GM19463 (cell line): ENCODE data around the gene PRKN.

ENCODE experiments used
- ATAC-seq: cut with Tn5 transposase; IDR thresholded peaks from one replicate; pipeline ENCODE4 v1.9.1; 2021; ENCODE audit warnings: mild to moderate bottlenecking, moderate library complexity; ENCODE audit not compliant: unreplicated experiment

The PRKN gene

DNA sequence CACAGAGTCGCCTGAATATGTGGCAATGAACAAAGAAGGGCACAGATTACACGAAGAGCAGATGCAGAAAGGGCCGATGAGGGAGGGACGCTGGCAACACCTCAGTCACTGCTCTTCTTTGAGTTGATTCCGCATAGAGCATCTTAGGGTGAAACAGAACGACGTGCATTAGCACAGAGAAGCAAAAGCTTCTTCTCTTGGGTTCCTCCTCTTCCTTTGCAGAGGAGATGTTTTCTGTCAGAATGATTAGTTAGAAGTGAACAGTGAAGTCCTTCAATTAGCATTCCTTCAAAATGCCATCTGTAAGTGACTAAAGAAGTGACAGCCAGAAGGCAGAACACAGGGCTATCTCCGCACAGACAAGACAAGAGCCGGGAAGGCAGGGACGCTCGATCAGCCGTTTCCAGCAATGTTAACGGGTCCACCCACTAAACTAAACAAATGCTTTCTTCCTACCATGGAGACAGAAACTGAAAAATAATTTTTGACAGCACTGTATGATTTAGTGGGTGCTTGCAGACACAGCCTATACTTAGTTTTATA, 1233.9 kb downstream of the PRKN start:
- ATAC-seq: no peak

DNA sequence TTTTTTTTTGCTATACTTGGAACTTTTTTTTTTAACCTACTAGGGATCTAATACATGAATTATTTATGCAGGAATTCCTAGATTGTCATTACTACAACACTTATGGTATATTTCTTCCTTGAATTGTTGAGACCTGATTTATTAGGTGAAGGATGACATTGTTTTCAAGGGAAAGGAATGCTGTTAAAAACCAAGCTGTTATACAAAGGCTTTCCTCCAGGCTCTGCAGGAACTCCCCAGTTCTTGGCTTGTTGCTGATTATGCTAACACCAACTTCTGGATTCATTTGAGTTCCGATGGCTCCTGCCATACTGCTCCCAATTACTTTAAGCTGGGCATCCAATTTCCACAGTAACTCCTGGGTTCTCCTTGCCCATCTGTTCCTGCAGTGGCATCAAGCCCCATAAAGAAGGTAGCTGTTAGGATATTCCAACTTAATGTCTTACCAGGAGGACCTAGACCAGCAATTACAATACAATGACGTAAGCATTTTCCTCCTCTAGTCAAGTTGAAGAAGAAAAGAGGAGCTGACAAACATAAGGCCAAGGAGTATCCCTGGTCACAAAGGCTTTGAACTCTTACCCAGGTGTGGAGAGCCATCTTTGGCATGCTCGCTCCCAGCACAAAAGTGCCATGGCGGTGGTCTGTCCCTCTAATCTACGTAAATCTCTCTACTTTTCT, 1237.8 kb downstream of the PRKN start:
- ATAC-seq: no peak

DNA sequence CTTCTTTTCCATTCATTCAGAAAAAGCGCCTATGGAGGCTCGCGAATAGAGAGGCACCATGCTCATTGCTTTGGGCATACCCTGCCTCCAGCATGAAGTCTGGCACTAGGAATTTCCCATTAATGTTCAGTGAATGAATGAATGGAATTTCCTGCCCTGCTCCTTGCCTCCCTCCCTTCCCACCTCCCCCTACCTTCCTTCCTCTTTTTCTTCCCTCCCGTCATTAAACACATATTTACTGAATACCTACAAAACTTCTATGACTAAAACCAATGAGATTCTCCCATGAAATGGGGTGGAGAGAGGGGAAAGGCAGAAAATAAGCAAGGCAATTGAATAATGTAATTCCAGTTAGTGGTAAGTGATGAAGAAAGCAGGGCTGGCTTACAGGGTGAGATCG, 1239.9 kb downstream of the PRKN start:
- ATAC-seq: no peak

DNA sequence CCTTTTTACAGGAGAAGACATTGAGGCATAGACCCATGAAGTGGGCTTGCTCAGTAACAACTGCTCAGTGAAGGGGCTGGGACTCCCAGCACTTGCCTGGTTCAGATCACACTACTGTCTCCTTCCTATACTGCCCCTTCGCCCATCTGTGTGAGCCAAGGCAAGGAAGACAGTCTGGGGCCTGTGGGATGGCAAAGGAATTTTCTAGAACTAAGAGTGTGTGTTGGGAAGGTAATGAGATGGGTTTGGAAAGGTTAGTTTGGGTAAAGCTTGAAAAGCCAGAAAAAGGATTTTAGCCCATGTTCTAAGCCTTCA, 1240.4 kb downstream of the PRKN start:
- no peak for ATAC-seq

DNA sequence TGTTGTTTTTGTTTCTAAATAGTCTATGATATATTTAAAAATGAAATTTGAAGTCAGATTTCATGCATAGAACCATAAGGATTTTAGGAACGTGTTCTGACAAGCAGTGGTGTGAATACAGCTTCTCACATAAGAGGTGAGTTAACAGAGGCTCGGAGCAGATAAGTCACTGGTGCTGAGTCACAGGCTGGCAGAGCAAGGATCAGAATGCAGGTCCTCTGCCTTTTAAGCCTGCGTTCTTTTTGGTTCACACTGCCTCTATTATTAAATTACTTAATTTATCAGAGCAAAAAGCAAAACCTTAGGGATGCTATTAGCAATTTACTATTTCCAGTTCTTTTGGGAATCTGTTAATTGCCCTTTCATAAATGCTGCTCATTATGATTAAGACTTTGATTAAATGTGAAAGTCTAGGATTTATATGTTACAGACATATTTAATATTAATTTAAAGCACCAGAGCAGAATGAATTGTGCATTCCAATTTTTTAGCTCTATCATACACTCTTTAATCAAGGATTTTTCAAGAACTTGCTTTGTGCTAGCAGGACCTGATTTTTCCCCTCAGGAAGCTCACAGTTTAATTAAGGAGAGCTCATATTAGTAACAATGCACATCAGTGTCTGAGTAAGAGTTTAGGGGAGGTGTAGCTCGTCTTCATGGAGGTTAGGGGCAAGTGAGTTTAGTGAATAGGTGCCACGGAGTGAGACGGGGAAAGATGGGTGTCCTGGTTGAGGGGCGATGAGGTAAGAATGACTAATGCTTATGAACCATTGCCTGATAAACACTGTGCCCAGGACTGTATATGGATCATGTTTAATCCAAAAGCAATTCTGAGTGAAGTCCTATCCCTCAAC, 1241.0 kb downstream of the PRKN start:
- ATAC-seq: no peak

DNA sequence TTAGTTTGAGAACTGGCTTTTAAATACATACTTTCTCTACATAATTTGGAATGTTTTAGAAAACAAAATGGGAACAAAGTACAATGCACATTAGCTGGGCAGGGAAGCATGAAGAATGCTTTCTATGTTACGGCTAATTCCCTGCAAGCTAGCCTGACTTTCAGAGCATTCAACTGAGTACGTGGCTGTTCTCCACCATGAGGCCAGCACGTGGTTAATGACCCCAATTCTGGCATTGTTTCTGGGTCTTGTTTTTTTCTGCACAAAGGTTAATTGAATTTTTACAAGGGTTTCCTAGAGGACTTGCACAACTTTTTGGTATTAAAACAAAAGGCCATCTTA, 1245.1 kb downstream of the PRKN start:
- ATAC-seq: no peak

DNA sequence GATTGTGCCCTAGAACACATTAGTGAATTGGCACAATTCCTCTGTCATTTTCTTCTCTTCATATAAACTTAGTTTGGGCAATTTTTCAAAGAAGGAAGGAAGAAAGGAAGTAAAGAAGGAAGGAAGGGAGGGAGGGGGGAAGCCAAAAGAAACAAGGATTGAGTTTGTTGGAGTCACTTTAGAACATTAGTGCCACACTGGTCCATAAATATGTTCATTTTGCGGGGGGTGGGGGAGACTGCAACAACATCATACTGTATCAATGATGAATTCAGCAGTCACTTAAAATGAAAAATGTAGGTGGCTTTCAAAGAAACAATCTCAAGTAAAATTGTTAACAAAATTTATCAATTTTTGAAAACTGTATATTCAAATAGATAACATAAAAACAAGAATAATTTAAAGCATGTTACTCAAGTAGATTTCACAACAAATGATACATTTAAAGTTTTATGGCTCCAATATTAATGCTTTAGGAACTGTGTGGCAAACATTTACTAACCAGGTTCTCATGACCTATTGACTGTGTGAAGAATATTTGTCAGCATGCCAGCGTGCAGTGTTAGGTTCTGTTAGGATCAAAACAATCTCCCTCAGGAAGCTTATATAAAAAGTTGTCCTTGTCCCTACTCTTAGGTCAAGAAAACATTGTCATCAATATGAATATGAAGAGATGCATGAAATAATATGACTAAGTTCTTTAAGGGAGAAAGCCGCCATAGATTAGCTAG, 1245.6 kb downstream of the PRKN start:
- no peak for ATAC-seq

DNA sequence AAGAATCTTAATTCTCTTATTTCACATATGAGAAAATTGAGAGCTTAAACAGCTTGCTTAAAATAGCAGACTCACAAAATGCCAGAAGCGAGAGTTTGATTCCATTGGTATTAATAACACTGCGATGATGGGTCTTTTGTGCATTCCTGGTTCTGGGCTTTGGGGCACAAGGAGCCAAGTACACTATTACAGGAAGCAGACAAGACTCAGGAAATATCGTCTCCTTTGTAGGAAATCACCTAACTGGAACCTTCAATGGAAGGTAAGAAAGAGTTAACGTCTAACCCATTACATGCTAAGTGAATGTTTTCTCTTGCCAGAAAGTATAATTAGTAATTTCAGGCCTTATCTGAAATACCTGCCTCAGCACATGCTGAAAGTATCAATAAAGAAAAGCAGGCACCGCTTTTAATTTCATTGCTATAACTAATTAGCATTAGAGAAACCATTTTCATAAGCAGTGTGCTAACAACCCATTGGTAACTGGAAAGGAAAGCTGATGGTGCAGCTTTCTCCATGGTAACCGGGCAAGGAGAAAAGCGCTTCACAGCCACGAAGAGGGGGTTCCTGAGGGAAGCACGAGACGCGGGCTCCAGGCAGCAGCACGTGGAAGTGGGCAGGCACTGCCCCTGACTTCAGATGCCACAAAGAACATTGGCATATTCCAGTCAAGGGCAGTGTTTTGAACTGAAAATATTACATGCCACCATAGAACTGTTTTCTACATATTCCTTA, 1247.0 kb downstream of the PRKN start:
- ATAC-seq: no peak

DNA sequence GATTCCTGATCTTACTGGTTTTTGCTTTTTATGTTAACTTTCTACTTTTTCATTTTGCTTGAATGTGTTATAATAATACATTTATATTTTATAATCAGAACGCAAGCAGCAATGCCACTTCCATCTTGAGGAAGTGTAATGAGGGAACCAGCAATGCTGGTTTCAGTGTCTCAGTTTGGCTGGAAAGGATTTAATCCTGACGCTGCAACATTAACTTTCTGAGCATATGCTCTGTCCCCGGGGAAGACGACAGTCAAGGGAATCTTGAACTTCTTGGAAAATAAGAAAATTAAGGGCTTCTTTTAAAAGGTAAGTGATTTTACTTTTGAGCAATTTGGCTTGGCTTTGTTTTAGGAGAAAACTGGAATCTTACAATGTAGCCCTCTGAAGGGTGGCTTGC, 1248.2 kb downstream of the PRKN start:
- ATAC-seq: no peak

DNA sequence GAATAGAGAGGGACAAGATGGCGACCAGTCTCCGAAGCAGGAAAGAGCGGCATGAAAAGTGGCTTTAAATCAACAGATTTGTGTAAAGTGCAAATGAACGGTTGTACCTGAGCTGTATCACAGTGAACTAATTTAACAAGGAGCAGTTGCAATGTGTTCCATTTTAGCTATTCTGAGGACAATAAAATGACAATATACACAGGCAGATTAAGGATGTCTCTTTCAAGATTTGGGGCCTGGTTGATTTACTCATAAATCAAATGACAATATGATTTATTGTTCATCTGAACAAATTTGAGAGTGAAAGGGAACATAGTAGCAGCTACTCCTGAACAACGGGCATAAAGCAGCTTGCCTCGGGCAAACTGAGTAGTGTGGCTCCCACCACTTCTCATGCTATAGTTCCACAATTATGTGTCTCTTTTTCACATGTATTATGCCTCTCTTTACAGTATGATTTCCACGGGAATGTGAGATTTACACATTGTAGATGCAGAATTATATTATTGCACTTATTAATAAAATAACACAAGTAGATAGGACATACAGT, 1249.6 kb downstream of the PRKN start:
- ATAC-seq: no peak

DNA sequence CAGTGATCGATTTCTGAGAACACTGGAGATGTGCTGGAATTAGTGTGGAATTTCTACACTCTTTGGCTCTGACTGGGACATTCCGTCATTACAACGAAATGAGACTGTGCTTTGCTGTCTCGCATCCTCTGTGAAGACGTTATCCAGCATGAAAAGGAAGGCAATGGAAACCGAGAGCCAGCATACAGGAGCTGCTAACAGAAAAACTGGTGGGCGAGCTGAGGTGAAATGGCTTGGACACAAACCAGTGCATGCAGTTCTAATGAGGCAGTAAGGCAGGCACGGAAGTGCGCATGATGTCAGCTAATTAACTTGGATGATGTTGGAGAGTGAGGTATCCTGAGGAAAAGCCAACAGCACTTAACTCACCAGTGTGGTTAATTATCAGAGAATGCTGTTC, 1250.9 kb downstream of the PRKN start:
- ATAC-seq: no peak

DNA sequence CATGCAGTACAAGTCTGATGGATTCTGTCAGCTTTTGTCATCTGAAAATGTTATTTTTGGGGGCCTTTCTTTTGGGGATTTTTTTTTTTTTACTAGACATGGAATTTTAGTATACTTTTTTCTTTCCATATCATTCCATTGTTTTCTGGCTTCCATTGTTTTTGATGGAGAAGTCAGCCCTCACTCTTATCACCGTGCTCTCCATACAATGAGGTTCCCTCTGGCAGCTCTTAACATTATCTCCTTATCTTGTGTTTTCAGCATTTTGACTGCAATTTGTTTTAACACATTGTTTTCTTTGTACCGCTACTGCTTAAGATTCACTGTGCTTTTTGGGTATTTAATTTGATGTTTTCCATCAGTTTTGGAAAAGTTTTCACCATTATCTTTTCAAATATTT, 1262.2 kb downstream of the PRKN start:
- no peak for ATAC-seq

DNA sequence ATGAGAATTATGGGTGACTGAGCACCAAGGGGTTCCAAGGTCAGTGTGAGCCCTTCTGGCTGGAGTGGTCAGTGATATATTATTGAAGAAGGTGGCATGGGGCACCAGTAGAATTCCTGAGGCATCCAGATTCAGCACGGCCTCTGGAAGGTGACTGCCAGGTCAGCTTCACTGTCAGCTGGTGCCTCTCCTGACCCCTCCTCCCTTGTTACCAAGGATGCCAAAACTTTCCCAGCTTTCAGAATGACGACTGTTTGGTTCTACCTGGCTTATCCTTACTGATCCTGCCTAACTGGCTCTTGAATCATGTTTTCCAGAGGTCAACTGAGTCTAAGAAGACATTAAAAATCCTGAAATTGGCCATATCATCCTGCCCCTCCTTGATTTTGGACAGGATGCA, 1264.5 kb downstream of the PRKN start:
- ATAC-seq: no peak

DNA sequence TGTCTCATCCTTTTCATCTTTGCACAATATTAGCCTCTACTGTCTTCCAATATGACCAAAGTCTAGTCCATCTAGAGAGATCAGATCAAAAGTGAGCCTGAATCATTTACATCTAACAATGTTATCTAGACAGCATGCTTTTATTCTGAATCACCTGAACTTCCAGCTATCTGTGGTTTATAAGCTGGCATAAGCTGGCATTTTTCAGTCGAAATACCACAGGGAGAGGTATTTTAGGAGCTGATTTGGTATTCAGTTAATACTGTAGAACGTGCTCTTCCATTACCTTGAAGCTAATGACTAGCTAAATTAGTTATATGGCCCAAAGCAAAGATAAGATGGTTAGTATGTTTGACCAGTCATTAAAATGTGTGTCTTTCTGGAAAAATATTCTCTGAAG, 1265.4 kb downstream of the PRKN start:
- no peak for ATAC-seq

DNA sequence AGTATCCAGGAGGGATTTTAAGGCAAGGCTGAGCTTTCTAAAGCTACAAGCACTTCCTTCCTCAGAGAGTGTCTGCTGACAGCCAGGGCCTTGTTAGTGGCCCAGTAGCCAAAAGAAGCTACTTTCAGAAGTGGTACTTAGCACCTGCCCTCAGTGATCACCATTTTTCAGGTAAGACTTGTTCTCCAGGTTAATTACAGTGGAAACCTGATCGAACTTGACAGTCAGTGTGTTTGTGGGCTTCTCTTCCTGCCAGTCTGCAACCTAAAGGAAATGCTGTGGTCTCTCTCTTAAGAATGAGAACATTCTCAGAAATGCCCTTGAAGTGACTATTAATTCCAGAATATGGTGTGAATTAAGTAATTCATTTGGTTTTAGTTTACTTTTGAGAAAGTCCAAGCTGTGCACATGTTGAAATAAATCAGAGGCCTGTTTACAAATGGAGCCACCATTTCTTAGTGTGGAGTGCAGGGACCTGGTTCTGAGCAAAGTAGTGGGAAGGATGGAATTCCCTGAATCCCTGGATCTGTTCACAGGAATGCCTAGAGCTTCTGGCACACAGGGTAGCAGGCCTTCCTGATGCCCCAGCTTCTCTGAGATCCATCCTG, 1268.5 kb downstream of the PRKN start:
- no peak for ATAC-seq

DNA sequence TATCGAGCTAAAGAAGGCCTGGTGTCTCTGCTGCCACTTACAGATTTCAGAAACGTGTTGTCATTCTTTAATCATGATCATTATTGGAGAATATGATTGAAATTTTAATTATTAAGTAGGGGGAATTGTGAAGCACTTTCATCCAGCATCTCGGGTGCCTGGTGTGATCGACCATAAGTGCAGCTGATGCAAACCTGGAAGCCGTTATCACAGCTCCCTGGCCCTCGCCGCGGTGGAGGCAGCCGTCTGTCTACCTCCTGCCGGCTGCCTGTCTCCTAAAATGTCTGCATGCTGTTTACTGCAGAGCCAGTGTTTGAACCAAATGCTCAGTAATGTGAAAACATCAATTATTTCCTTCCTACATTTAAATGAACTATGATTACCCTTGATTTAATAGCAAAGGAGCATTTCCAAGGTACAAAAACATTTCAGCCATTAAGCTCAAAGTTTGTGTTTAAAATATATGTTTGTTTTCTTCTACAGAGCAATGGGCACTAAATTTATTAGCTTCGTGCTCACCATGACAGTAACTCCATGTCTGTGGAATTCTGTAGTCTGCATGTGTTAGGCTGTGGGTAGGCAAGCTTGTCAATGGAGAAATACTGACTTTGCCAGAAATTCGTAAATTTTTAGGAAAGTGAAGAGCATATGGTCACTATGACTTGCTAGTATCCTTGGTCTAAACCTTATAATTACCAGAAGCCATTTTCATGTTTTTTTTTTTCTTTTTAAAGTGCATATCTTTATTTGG, 1269.2 kb downstream of the PRKN start:
- ATAC-seq: no peak

DNA sequence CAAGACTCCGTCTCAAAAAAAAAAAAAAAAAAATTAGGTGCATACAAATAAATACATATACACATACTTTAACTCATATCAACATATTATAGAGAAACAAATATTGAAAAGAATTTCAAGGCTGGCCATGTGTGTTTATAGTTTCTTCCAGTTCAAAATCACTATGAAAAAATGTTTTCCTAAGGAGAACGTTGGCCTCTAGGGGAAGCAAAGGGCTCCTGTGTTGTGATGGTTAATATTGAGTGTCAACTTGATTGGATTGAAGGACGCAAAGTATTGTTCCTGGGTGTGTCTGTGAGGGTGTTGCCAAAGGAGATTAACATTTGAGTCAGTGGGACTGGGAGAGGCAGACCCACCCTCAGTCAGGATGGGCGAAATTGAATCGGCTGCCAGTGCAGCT, 1271.7 kb downstream of the PRKN start:
- no peak for ATAC-seq

DNA sequence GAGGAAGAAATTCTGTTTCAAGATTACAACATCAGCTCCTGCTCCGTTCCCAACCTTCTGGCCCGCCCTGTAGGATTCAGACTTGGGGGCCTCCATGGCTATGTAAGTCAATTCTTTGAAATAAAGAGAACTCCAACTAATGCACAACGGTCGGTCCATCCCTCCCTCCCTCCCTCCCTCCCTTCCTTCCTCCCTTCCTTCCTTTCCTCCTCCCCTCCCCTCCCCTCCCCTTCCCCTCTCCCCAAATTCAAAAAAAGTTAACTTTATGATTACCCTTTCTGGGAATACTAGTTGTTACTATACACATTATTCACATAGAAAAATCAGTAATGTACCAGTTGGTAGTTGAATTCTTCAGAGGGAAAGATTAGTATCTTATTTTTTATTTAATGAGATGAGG, 1274.0 kb downstream of the PRKN start:
- no peak for ATAC-seq

DNA sequence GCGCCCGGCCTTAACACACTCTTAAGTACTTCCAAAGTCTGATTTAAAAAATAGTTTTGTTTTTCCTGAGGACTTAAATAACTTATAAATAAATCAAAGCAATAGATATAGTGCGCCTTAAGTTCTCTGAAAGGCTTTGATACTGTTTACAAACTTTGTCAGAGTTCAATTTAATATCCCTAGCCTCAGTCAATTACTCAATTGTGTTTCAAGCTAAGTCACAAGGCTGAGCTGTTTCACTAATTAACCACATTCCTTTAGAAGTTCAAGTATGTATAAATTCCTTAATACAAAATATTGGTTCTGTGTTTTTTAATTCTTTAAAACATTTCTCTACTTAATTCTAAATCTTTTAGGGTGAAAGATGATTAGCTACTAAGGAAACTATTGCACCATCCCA, 1275.3 kb downstream of the PRKN start:
- ATAC-seq: no peak

DNA sequence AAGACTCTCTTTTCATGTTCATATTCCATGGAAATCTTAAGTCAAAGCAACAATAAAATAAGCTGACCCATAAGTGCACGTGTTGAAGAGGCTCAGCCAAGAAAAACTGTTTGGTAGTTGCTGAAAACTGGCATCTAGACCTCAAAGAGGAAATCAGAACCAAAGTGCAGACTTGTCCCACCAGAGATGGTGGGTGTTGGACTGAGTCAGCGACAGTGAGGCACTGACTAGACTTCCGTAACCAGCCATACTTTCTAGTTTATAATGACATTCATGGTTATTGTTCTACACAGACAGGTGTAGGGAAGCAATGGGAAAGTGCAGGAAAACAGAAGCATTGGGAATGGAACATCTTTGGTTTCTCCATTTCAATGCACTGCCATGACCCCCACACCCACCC, 1278.0 kb downstream of the PRKN start:
- no peak for ATAC-seq
